NB4 (cell line): ENCODE results near the gene MYO1F.
A peak's percentile ranks its signal among the peaks of the same experiment; 100 is the strongest.

Source experiments
- DNase-seq: peaks from one replicate; pipeline ENCODE4 v3.0.0; 2010; ENCODE audit warnings: low read depth
- H3K4me3 ChIP-seq: one replicate; pipeline ENCODE4 v1.5.1; 2011; ENCODE audit warnings: mild to moderate bottlenecking, low read depth, low read length, moderate library complexity
- CTCF ChIP-seq: IDR thresholded peaks from one replicate; pipeline ENCODE4 v1.5.1; 2012; ENCODE audit warnings: low read depth, low read length
- MYC ChIP-seq: IDR thresholded peaks from 2 replicates; pipeline ENCODE4 v1.6.1; 2011; ENCODE audit warnings: low read depth, low read length
- POLR2A ChIP-seq: IDR thresholded peaks from 2 replicates; pipeline ENCODE4 v1.6.1; 2011; ENCODE audit warnings: mild to moderate bottlenecking; ENCODE audit not compliant: insufficient read length; ENCODE audit errors: extremely low read depth
- TF ChIP-seq, protein P1 (sequence below): IDR thresholded peaks from 2 replicates; pipeline ENCODE4 v1.6.1; 2011; ENCODE audit warnings: low read depth, low read length

Gene MYO1F

GRCh38 chr19:8490395-8490760, 86.9 kb downstream of the MYO1F start:
- TF ChIP-seq CTCF (no peak), MYC (0 out of 2 replicates have a peak, but pooled peaks have one; percentile 4)
- DNase-seq, result peak; percentile 34
- no peak overlapping the region for H3K4me3 ChIP-seq

DNA sequence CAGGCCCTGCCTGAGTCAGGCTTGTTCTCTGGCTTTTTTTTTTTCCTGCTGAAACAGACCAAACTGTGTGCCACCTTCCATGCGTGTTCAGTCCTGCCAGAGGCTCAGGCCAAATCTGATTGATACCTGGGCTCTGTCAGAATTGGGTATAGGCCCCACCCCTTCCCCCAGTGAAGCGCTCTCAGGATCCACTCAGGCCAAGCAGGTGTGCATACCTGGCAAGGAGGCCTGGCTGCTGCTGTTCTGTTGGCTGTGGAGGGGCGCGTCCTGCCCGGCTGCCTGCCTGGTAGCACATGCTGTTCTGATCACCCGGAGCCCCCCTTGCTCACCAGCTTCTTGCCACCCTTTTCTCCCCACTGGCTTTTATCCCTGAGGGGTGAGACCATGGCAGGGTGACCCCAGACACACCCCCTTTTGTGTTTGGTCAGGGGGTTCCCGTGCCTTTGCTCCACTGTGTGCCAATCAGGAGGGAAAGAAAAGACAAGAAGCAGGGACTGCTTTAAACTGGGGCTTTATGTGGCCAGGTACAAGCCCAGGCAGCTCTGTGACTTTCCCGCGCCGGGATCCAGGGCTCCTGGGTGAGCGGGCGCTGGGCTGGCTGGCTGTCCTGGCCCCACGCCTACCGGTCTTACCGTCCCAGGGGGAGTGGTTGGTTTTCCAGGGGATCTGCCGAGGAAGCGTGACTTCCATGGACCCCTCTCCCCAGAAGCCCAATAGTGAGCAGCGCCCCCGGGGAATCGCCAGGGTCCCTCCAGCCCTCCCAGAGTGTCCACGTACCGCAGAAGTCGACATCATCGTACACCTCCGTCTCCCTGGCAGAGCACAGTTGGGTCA, 87.5 kb downstream of the MYO1F start:
- peak; percentile 34 for DNase-seq
- TF ChIP-seq CTCF (no peak), POLR2A (peak; percentile 28)
- H3K4me3 ChIP-seq, result no peak overlapping the region

DNA sequence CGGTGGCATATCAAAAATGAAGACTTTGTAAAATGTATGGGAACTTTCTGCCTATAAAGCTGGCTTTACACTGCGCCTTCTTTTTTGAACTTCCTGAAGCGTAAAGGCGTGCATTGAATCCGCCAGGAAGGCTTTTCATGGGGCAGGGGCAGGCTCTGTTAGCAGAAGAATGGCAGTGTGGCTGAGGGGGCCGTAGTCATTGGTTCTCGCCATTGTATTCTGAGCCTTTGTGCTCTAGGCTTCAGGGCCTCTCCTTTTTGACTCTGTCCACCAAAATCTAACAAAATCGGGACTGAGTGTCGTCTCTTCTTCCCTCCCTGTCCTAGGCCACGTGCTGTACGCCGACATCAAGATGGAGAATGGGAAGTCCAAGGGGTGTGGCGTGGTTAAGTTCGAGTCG, 88.9 kb downstream of the MYO1F start:
- no peak overlapping the region for H3K4me3 ChIP-seq
- TF ChIP-seq POLR2A (no peak), MYC (no peak), CTCF (no peak)
- TF ChIP-seq, protein P1, sequence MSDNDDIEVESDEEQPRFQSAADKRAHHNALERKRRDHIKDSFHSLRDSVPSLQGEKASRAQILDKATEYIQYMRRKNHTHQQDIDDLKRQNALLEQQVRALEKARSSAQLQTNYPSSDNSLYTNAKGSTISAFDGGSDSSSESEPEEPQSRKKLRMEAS, result no peak
- DNase-seq, result peak; percentile 33

DNA sequence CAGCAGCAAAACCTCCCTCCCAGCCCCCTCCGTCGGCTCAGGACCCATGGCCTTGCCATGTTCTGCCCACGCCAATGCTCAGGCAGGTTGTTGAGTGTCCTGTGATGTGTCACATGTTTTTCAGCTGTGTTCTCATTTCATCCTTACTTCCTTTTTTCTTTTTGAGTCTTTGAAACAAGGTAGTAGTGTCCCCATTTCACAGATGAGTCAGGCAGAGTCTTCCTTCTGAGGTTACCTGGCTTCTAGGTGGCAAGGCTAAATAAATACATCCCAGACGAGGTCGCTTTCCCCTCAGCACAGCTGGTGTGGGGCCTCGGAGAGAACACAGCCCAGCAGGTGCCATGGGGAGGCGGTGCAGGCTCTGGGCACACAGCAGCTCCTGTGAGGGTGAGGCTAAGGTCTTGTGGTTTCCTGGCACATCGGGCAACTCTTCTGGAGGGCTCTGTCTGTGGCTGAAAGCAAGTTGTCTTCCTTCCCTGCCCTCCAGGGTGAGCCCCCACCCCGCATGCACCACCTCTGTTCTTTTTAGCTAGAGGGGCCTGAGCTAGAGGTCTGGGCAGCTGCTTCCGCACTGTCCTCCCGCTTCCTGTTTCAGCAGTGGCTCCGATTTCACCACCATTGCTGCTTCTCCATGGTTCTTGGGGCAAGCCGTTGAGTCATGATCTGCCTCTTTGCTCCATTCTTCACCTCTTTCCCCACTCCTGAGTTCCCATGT, 89.9 kb downstream of the MYO1F start:
- peak; percentile 100 for DNase-seq
- peak; percentile 94 for TF ChIP-seq MYC
- TF ChIP-seq, protein P1, result peak; percentile 82
- TF ChIP-seq POLR2A, result peak; percentile 24
- peak; percentile 89 for TF ChIP-seq CTCF
- H3K4me3 ChIP-seq, result no peak overlapping the region

- no peak for DNase-seq
- no peak overlapping the region for H3K4me3 ChIP-seq
- TF ChIP-seq, protein P1, result no peak
- TF ChIP-seq POLR2A, result peak; percentile 4
These were observed 90.5 kb downstream of the MYO1F start for GRCh38 chr19:8486661-8487136.

GRCh38 chr19:8485561-8486371, 91.5 kb downstream of the MYO1F start:
- no peak for DNase-seq
- no peak overlapping the region for H3K4me3 ChIP-seq
- TF ChIP-seq CTCF (no peak), POLR2A (peak; percentile 13), MYC (0 out of 2 replicates have a peak, but pooled peaks have one; percentile 46)
- TF ChIP-seq, protein P1, result peak; percentile 9
